ENCODE data around the gene EDIL3.

GRCh38 chr5:84028093-84028492 is 356.6 kb downstream of the EDIL3 start:
- TF ChIP-seq CTCF (IDR thresholded peaks at IDR 0.05; ENCODE audit: low read depth, low read length) (no peak), EZH2phosphoT487 (IDR thresholded peaks at IDR 0.05; ENCODE audit: low read depth) (no peak)
